Testis (tissue), 3 donors: Measurements from ENCODE around the gene FOXA1. TPM values are rescaled to one million over a fixed set of nuclear protein-coding genes. Genes with fewer than 3 reads are reported as not detected.

ENCODE experiments used
- DNase-seq: peaks from one replicate; pipeline ENCODE4 v3.0.0-alpha.2; 2019
- H3K27ac ChIP-seq, 2 donors: fragments of 200-600 bp; sonication (generic); one replicate each; pipeline ENCODE4 v1.5.1; 2019
- H3K27me3 ChIP-seq: fragments of 200-600 bp; sonication (generic); one replicate; pipeline ENCODE4 v1.5.1; 2019
- H3K36me3 ChIP-seq: fragments of 200-600 bp; sonication (generic); one replicate; pipeline ENCODE4 v1.5.1; 2017; ENCODE audit warnings: low read depth; ENCODE audit errors: missing control alignments
- H3K4me1 ChIP-seq: fragments of 200-600 bp; sonication (generic); one replicate; pipeline ENCODE4 v1.5.1; 2019
- H3K4me3 ChIP-seq, 2 donors: fragments of 200-600 bp; sonication (generic); one replicate each; pipeline ENCODE4 v1.5.1; 2017 to 2019
- H3K9me3 ChIP-seq: fragments of 200-600 bp; sonication (generic); one replicate; pipeline ENCODE4 v1.5.1; 2017
- POLR2A ChIP-seq: fragments of 450-650 bp; IDR thresholded peaks from one replicate; pipeline ENCODE4 v1.6.1; 2017; ENCODE audit warnings: antibody characterized with exemption, mild to moderate bottlenecking, moderate library complexity
- WGBS, 2 donors: methylation state at CpG; one replicate each; pipeline ENCODE4 v1.1.5; 2018; 5-methylcytosine and 5-hydroxymethylcytosine counted together
- intact Hi-C: fragments of 100-400 bp; cut with DNase I; formaldehyde crosslinking; loops from one replicate; pipeline ENCODE4 v1.15.1; 2023; ENCODE audit warnings: low total_unique reads
- polyA plus RNA-seq: library from polyadenylated mRNA; stranded (reverse); fragments of 350-450 nt; fragmentation: Illumina TruSeq; extraction: RNeasy Lipid Tissue Mini Kit (QIAGEN cat#74804); gene quantifications from one replicate; pipeline ENCODE4 v1.2.3, GENCODE V29; 2014; ENCODE audit warnings: low read depth, low replicate concordance; ENCODE audit not compliant: insufficient read depth
- total RNA-seq, 2 donors: library from RNA; depleted of rRNA; stranded (reverse); fragments of >200 nt; gene quantifications; one replicate each; pipeline ENCODE4 v1.2.3, GENCODE V29; 2016
- TF ChIP-seq, protein P1 (sequence below), 3 experiments: fragments of 450-650 bp in 2 of 3; fragments of 200-600 bp in 1 of 3; sonication (generic) in 1 of 3; IDR thresholded peaks; one replicate each; pipeline ENCODE4 v1.5.1; 2016 to 2019; ENCODE audit warnings: antibody characterized with exemption in 3 of 3, mild to moderate bottlenecking in 2 of 3, moderate library complexity in 1 of 3

FOXA1 gene
- total and polyA plus RNA-seq, 3 donors from 2014 or later = 0.95 to 3.0 (median 2.2) TPM

DNA sequence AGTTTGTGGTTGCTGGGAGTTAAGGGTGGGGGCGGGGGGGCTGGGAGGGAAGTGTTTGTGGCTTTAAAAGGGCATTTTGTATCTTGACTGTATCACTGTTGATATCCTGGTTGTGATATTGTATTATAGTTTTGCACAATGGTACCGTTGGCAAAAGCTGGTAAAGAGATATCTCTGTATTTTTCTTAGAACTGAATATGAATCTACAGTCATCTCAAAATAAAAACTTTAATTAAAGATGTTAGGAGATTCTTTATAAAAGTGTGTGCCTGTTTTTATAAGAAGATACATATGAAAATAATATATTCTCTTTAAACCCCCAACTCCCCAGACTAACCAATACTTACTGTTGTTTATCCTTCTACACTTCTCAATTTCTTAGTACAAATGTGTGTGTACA is 43.5 kb upstream of the FOXA1 start:
- Histone ChIP-seq H3K4me3 (no peak overlapping the region), H3K36me3 (no peaks in the 10 kb centered on the region), H3K27me3 (no peaks in the 10 kb centered on the region), H3K9me3 (no peaks in the 10 kb centered on the region), H3K27ac (no peak overlapping the region), H3K4me1 (no peaks in the 10 kb centered on the region)
- TF ChIP-seq, protein P1, sequence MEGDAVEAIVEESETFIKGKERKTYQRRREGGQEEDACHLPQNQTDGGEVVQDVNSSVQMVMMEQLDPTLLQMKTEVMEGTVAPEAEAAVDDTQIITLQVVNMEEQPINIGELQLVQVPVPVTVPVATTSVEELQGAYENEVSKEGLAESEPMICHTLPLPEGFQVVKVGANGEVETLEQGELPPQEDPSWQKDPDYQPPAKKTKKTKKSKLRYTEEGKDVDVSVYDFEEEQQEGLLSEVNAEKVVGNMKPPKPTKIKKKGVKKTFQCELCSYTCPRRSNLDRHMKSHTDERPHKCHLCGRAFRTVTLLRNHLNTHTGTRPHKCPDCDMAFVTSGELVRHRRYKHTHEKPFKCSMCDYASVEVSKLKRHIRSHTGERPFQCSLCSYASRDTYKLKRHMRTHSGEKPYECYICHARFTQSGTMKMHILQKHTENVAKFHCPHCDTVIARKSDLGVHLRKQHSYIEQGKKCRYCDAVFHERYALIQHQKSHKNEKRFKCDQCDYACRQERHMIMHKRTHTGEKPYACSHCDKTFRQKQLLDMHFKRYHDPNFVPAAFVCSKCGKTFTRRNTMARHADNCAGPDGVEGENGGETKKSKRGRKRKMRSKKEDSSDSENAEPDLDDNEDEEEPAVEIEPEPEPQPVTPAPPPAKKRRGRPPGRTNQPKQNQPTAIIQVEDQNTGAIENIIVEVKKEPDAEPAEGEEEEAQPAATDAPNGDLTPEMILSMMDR (IDR thresholded peaks at IDR 0.05) = no peak
- no peak for TF ChIP-seq POLR2A
- no peak for DNase-seq
- WGBS, 2 donors = 75 to 90% methylated on average over 2 of the region's 2 CpGs
- intact Hi-C loops = no loop called here

DNA sequence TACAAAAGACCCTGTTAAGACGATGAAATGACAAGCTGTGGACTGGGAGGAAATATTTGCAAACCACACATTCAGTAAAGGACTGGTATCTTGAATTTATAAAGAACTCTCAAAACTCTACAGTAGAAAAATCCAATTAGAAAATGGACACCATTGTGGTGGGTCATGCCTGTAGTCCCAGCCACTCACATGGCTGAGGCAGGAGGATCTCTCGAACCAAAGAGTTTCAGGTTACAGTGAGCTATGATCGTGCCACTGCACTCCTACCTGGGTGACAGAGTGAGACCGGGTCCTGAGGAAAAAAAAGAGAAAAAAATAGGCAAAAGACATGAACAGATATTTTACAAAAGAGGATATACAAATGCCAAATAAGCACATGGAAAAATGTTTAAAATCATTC is 42.3 kb upstream of the FOXA1 start:
- Histone ChIP-seq H3K27me3 (no peaks in the 10 kb centered on the region), H3K4me1 (no peaks in the 10 kb centered on the region), H3K9me3 (no peaks in the 10 kb centered on the region), H3K27ac (no peak overlapping the region), H3K4me3 (no peak overlapping the region), H3K36me3 (no peaks in the 10 kb centered on the region)
- WGBS, 2 donors = 79 to 80% methylated on average over 4 of the region's 4 CpGs
- intact Hi-C loops = no loop called here
- TF ChIP-seq, protein P1 (IDR thresholded peaks at IDR 0.05) = no peak
- TF ChIP-seq POLR2A = no peak
- DNase-seq = no peak

DNA sequence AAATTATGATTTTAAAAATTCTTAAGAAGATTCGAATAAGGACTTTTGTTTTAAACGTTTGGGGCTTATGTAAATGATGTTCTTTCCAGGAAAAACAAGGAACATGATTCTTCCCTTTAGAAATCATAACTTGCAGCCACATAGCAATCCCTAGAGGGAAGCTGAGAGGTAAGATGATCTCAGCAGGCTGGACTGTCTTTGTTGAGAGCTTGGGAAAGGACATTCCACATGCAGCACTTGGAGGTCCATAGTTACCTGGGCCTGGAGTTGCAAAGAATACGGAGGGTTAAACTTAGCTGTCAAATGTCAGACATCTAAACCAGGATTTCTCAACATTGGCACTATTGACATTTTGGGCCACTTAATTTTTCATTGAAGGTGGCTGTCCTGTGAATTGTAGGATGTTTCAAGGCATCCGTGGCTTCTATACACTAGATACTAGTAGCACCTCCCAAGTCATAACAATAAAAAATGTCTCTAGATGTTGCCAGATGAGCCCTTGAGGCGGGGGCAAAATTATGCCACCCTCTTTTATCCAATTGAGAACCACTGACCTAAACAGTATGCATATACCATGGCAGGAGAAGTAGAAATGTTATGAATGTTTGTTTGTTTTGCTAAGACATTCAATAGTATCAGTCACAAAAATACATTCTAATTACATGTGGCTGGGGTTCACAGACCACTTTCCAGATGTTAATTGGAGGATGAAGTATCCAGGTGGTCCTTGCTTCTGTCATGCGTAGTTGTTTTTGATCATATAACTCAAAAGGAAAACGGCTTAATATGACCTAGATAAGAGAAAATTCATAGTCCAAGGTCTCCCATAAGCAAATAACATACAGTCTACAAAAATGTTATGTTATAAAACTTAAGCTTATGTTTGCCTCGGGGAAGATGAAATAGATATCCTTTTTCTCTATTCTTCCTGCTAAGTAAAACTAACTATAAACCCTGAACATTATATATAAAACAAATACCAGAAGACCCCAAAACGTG is 30.8 kb upstream of the FOXA1 start:
- H3K27ac ChIP-seq = no peak overlapping the region
- 73 to 79% methylated on average over 9 of the region's 9 CpGs for WGBS, 2 donors
- H3K27me3 ChIP-seq = no peaks in the 10 kb centered on the region
- no peak for DNase-seq
- no peaks in the 10 kb centered on the region for H3K36me3 ChIP-seq
- no peak overlapping the region for H3K4me3 ChIP-seq
- H3K9me3 ChIP-seq = no peaks in the 10 kb centered on the region
- TF ChIP-seq, protein P1 (IDR thresholded peaks at IDR 0.05) = no peak
- no peak for TF ChIP-seq POLR2A
- H3K4me1 ChIP-seq = no peaks in the 10 kb centered on the region
- intact Hi-C loops = no loop called here

- no peak overlapping the region for H3K27ac ChIP-seq
- no peaks in the 10 kb centered on the region for H3K4me1 ChIP-seq
- H3K9me3 ChIP-seq = no peaks in the 10 kb centered on the region
- intact Hi-C loops = no loop called here
- H3K4me3 ChIP-seq = no peak overlapping the region
- no peaks in the 10 kb centered on the region for H3K27me3 ChIP-seq
- WGBS, 2 donors = 86 to 100% methylated on average over 1 of the region's 1 CpG
- H3K36me3 ChIP-seq = no peaks in the 10 kb centered on the region
- no peak for DNase-seq
- no peak for TF ChIP-seq POLR2A
- TF ChIP-seq, protein P1 (IDR thresholded peaks at IDR 0.05) = no peak
These were observed 28.9 kb upstream of the FOXA1 start for GRCh38 chr14:37623971-37624370.
